Ishikawa (cell line): ENCODE results near the gene DGCR8.

Experiments
- CEBPB ChIP-seq: IDR thresholded peaks from 2 replicates; pipeline ENCODE4 v1.6.1; 2012
- CREB1 ChIP-seq: IDR thresholded peaks from 2 replicates; pipeline ENCODE4 v1.6.1; 2012; ENCODE audit warnings: low read depth
- EGR1 ChIP-seq: IDR thresholded peaks from 2 replicates; pipeline ENCODE4 v1.6.1; 2012
- EP300 ChIP-seq: IDR thresholded peaks from 2 replicates; pipeline ENCODE4 v1.6.1; 2012; ENCODE audit warnings: borderline replicate concordance
- FOXM1 ChIP-seq: IDR thresholded peaks from 2 replicates; pipeline ENCODE4 v1.6.1; 2012; ENCODE audit warnings: low read depth, borderline replicate concordance
- MAX ChIP-seq: IDR thresholded peaks from 2 replicates; pipeline ENCODE4 v1.6.1; 2012
- NFIC ChIP-seq: IDR thresholded peaks from 2 replicates; pipeline ENCODE4 v1.6.1; 2012
- RAD21 ChIP-seq: IDR thresholded peaks from 2 replicates; pipeline ENCODE4 v1.6.1; 2012; ENCODE audit warnings: low read depth
- TAF1 ChIP-seq: IDR thresholded peaks from 2 replicates; pipeline ENCODE4 v1.6.1; 2012; ENCODE audit warnings: low read depth, mild to moderate bottlenecking
- TCF12 ChIP-seq: IDR thresholded peaks from 2 replicates; pipeline ENCODE4 v1.6.1; 2012; ENCODE audit warnings: low read depth
- TEAD4 ChIP-seq: IDR thresholded peaks from 2 replicates; pipeline ENCODE4 v1.6.1; 2012
- YY1 ChIP-seq: IDR thresholded peaks from 2 replicates; pipeline ENCODE4 v1.6.1; 2012; ENCODE audit warnings: low read depth
- ZBTB7A ChIP-seq: IDR thresholded peaks from 2 replicates; pipeline ENCODE4 v1.6.1; 2012; ENCODE audit warnings: low read depth
- TF ChIP-seq, protein P1 (sequence below): IDR thresholded peaks from 2 replicates; pipeline ENCODE4 v1.6.1; 2012; ENCODE audit warnings: low read depth, mild to moderate bottlenecking
- TF ChIP-seq, protein P2 (sequence below): IDR thresholded peaks from 2 replicates; pipeline ENCODE4 v1.6.1; 2012

The DGCR8 gene

GRCh38 chr22:20055654-20056053 is 24.4 kb upstream of the DGCR8 start:
- TF ChIP-seq TEAD4 (no peak), TCF12 (no peak), TAF1 (no peak), CREB1 (no peak), RAD21 (no peak), FOXM1 (no peak), YY1 (no peak), EP300 (no peak), MAX (no peak), CEBPB (no peak), ZBTB7A (no peak), NFIC (no peak), EGR1 (no peak)
- TF ChIP-seq, protein P1, sequence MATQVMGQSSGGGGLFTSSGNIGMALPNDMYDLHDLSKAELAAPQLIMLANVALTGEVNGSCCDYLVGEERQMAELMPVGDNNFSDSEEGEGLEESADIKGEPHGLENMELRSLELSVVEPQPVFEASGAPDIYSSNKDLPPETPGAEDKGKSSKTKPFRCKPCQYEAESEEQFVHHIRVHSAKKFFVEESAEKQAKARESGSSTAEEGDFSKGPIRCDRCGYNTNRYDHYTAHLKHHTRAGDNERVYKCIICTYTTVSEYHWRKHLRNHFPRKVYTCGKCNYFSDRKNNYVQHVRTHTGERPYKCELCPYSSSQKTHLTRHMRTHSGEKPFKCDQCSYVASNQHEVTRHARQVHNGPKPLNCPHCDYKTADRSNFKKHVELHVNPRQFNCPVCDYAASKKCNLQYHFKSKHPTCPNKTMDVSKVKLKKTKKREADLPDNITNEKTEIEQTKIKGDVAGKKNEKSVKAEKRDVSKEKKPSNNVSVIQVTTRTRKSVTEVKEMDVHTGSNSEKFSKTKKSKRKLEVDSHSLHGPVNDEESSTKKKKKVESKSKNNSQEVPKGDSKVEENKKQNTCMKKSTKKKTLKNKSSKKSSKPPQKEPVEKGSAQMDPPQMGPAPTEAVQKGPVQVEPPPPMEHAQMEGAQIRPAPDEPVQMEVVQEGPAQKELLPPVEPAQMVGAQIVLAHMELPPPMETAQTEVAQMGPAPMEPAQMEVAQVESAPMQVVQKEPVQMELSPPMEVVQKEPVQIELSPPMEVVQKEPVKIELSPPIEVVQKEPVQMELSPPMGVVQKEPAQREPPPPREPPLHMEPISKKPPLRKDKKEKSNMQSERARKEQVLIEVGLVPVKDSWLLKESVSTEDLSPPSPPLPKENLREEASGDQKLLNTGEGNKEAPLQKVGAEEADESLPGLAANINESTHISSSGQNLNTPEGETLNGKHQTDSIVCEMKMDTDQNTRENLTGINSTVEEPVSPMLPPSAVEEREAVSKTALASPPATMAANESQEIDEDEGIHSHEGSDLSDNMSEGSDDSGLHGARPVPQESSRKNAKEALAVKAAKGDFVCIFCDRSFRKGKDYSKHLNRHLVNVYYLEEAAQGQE, result no peak
- TF ChIP-seq, protein P2, sequence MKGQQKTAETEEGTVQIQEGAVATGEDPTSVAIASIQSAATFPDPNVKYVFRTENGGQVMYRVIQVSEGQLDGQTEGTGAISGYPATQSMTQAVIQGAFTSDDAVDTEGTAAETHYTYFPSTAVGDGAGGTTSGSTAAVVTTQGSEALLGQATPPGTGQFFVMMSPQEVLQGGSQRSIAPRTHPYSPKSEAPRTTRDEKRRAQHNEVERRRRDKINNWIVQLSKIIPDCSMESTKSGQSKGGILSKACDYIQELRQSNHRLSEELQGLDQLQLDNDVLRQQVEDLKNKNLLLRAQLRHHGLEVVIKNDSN, result no peak

GRCh38 chr22:20056161-20056560 is 23.9 kb upstream of the DGCR8 start:
- TF ChIP-seq TEAD4, result no peak
- TF ChIP-seq EP300, result no peak

- no peak for TF ChIP-seq TAF1
These were observed 23.2 kb upstream of the DGCR8 start for GRCh38 chr22:20056696-20057386.

GRCh38 chr22:20057596-20058268 is 22.3 kb upstream of the DGCR8 start:
- no peak for TF ChIP-seq YY1
- no peak for TF ChIP-seq MAX
- no peak for TF ChIP-seq EGR1
- TF ChIP-seq TAF1, result no peak
- no peak for TF ChIP-seq NFIC
- TF ChIP-seq FOXM1, result no peak
- TF ChIP-seq RAD21, result no peak
- TF ChIP-seq, protein P2, result no peak
- TF ChIP-seq TEAD4, result no peak
- TF ChIP-seq EP300, result no peak
- TF ChIP-seq ZBTB7A, result no peak
- no peak for TF ChIP-seq TCF12
- TF ChIP-seq, protein P1, result no peak

DNA sequence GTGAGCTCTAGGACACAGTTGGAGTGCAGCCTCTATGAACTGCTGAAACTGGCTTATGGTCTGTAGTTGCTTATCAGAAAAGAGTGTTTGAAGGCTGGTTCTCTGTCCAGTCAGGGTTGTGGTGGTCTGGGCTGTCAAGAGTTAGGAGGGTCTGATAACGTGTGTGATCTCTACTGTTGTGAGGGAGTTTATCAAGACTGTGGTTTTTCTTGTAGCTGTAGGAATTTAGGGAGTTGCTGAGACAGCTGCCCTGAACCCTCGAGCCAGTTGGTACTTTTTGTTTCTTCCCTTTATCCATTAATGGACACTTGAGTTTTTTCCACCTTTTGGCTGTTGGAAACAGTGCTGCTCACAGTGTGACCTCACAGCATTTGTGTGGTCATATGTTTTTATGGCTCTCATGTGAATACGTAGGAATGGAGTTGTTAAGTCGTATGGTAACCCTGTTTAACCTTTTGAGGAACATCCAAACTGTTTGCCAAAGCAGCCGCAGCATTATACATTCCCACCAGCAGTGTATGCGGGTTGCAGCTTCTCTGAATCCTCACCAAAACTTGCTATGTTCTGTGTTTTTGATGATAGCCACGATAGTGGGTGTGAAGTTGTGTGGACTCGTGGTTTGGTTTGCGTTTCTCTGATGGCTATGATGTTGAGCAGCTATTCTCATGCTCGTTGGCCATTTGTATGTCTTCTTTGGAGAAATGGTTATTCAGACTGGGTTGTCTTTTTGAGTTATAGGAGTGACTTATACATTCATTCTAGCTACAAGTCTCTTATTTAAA is 20.9 kb upstream of the DGCR8 start:
- TF ChIP-seq MAX, result no peak
- no peak for TF ChIP-seq RAD21
- no peak for TF ChIP-seq TAF1
- TF ChIP-seq TCF12, result no peak
- TF ChIP-seq CREB1, result no peak
- no peak for TF ChIP-seq ZBTB7A
- no peak for TF ChIP-seq YY1
- no peak for TF ChIP-seq NFIC
- TF ChIP-seq, protein P2, result no peak
- TF ChIP-seq EP300, result no peak
